Measurements from ENCODE around the gene GRK5.

Gene GRK5

GRCh38 chr10:119371704-119372663, 164.6 kb downstream of the GRK5 start:
- peak; percentile 86 for FAIRE-seq
- TF ChIP-seq POLR2A (IDR thresholded peaks at IDR 0.05; ENCODE audit: low read depth, low read length) = no peak
- no peak for TF ChIP-seq TAF1 (IDR thresholded peaks at IDR 0.05; ENCODE audit: borderline replicate concordance, low read depth, low read length)
- TF ChIP-seq POLR2AphosphoS5 (IDR thresholded peaks at IDR 0.05; ENCODE audit: low read depth, low read length) = no peak
- no peak for DNase-seq (ENCODE audit: insufficient read length)

DNA sequence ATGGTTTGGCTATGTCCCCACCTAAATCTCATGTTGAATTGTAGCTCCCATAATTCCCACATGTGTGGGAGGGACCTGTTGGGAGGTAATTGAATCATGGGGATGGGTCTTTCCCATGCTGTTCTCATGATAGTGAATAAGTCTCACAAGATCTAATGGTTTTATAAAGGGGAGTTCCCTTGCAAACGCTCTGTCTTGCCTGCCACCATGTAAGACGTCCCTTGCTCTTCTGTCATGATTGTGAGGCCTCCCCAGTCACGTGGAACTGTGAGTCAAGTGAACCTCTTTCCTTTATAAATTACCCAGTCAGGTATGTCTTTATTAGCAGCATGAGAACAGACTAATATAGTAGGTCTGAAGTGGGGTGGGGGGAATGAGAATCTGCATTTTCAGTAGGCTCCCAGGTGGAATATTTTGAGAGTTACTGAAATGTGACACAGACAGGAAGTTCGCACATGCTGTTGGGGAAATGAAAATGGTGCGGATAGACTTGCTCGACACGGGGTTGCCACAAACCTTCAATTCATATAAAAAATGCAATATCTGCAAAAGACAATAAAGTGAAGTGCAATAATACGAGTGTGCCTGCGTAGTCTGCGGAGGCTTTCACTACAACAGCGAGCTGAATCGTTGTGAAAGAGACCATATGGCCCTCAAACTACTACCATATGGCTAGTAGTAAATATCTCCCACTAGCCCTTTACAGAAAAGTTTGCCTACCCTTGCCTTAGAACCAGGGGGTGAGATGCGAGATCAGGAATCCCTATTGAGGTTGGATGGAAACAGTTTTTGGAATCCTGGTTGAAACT, 166.1 kb downstream of the GRK5 start:
- DNase-seq (ENCODE audit: insufficient read length) (no peak), FAIRE-seq (no peak)
- TF ChIP-seq POLR2AphosphoS5 (IDR thresholded peaks at IDR 0.05; ENCODE audit: low read depth, low read length) (no peak), POLR2A (IDR thresholded peaks at IDR 0.05; ENCODE audit: low read depth, low read length) (no peak), TAF1 (IDR thresholded peaks at IDR 0.05; ENCODE audit: borderline replicate concordance, low read depth, low read length) (no peak)

DNA sequence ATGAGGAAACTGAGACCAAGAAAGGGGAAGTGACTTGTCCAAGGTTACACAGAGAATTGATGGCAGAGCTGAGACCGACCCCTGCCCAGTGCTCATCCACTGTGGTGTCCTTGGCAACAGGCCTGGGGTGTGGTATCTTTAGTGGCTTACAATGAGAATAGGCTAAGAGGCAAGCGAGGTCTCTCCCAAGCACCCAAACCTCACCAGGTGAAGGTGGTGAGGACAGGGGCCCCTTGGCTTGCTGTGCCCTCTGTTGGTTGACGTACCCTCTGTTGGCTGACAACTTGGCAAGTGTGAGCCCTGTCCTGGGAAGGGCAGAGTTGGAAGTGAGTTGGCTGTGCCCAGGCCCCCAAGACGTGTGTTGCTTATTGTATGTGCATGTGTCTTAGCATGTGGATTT, 166.9 kb downstream of the GRK5 start:
- TF ChIP-seq TAF1 (IDR thresholded peaks at IDR 0.05; ENCODE audit: borderline replicate concordance, low read depth, low read length) (no peak), POLR2A (IDR thresholded peaks at IDR 0.05; ENCODE audit: low read depth, low read length) (no peak), POLR2AphosphoS5 (IDR thresholded peaks at IDR 0.05; ENCODE audit: low read depth, low read length) (no peak)
- DNase-seq (ENCODE audit: insufficient read length) (no peak), FAIRE-seq (no peak)

GRCh38 chr10:119375574-119376272, 168.4 kb downstream of the GRK5 start:
- TF ChIP-seq POLR2AphosphoS5 (IDR thresholded peaks at IDR 0.05; ENCODE audit: low read depth, low read length) = no peak
- no peak for TF ChIP-seq TAF1 (IDR thresholded peaks at IDR 0.05; ENCODE audit: borderline replicate concordance, low read depth, low read length)
- no peak for TF ChIP-seq POLR2A (IDR thresholded peaks at IDR 0.05; ENCODE audit: low read depth, low read length)
- FAIRE-seq (no peak), DNase-seq (ENCODE audit: insufficient read length) (no peak)

- DNase-seq (ENCODE audit: insufficient read length) (no peak), FAIRE-seq (no peak)
- TF ChIP-seq TAF1 (IDR thresholded peaks at IDR 0.05; ENCODE audit: borderline replicate concordance, low read depth, low read length) = no peak
- TF ChIP-seq POLR2AphosphoS5 (IDR thresholded peaks at IDR 0.05; ENCODE audit: low read depth, low read length) = no peak
- no peak for TF ChIP-seq POLR2A (IDR thresholded peaks at IDR 0.05; ENCODE audit: low read depth, low read length)
These were observed 170.1 kb downstream of the GRK5 start for GRCh38 chr10:119377451-119377957.

GRCh38 chr10:119377958-119378736, 170.8 kb downstream of the GRK5 start:
- no peak for DNase-seq (ENCODE audit: insufficient read length)
- FAIRE-seq = no peak
- TF ChIP-seq POLR2AphosphoS5 (IDR thresholded peaks at IDR 0.05; ENCODE audit: low read depth, low read length) = no peak
- no peak for TF ChIP-seq TAF1 (IDR thresholded peaks at IDR 0.05; ENCODE audit: borderline replicate concordance, low read depth, low read length)
- no peak for TF ChIP-seq POLR2A (IDR thresholded peaks at IDR 0.05; ENCODE audit: low read depth, low read length)

DNA sequence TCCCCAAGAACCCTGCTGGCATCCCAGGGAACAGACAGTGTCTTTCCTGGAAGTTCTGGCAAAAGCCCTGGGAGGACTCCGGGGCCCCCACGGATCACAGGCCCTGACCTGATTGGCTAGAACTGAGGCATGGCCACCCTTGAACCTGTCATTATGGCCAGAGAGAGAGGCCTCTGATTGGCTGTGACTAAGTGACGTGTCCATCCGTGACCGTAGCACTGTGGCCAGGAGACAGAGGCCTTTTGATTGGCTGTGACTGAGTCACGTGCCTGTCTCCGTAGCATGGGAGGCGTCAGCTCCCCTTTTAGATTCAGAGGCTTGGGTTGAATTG, 171.3 kb downstream of the GRK5 start:
- no peak for DNase-seq (ENCODE audit: insufficient read length)
- TF ChIP-seq TAF1 (IDR thresholded peaks at IDR 0.05; ENCODE audit: borderline replicate concordance, low read depth, low read length) (no peak), POLR2A (IDR thresholded peaks at IDR 0.05; ENCODE audit: low read depth, low read length) (no peak)

GRCh38 chr10:119379466-119380071, 172.2 kb downstream of the GRK5 start:
- FAIRE-seq (no peak), DNase-seq (ENCODE audit: insufficient read length) (no peak)
- no peak for TF ChIP-seq POLR2A (IDR thresholded peaks at IDR 0.05; ENCODE audit: low read depth, low read length)
- no peak for TF ChIP-seq POLR2AphosphoS5 (IDR thresholded peaks at IDR 0.05; ENCODE audit: low read depth, low read length)
- TF ChIP-seq TAF1 (IDR thresholded peaks at IDR 0.05; ENCODE audit: borderline replicate concordance, low read depth, low read length) = no peak

More for the DNA sequence above, 171.3 kb downstream of the GRK5 start:
- no peak for FAIRE-seq

- TF ChIP-seq POLR2A (IDR thresholded peaks at IDR 0.05; ENCODE audit: low read depth, low read length) (no peak), TAF1 (IDR thresholded peaks at IDR 0.05; ENCODE audit: borderline replicate concordance, low read depth, low read length) (no peak), POLR2AphosphoS5 (IDR thresholded peaks at IDR 0.05; ENCODE audit: low read depth, low read length) (no peak)
- FAIRE-seq = no peak
- DNase-seq (ENCODE audit: insufficient read length) = no peak
These were observed 175.9 kb downstream of the GRK5 start for GRCh38 chr10:119383174-119383856.

DNA sequence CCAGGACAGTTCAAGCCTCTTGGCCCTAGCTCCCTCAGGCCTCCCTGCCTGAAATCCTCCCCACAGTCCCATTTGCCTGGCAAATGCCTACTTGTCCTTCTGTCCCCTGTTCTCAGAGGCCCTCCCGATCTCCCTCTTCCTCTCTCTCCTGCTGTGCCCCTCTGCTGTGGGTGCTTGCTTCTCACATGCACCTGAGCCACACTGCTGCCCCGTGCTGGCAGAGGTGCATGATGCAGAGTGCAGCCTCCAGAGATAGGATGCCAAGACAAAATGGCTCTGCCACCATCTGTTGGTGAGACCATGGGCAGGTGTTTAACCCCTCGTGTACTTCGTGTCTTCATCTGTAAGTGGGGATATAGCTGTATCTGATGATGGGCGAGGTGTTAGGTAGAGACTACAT, 176.8 kb downstream of the GRK5 start:
- DNase-seq (ENCODE audit: insufficient read length) = no peak
- FAIRE-seq = no peak
- no peak for TF ChIP-seq TAF1 (IDR thresholded peaks at IDR 0.05; ENCODE audit: borderline replicate concordance, low read depth, low read length)
- no peak for TF ChIP-seq POLR2AphosphoS5 (IDR thresholded peaks at IDR 0.05; ENCODE audit: low read depth, low read length)
- no peak for TF ChIP-seq POLR2A (IDR thresholded peaks at IDR 0.05; ENCODE audit: low read depth, low read length)

All from GM12892 (cell line).